Measurements from ENCODE around the gene ZNF823. TPM values are rescaled to one million over a fixed set of nuclear protein-coding genes. Genes with fewer than 3 reads are reported as not detected.

The ZNF823 gene
- total RNA-seq, 2 donors from 2014 or later = 3.5 to 5.9 TPM

DNA sequence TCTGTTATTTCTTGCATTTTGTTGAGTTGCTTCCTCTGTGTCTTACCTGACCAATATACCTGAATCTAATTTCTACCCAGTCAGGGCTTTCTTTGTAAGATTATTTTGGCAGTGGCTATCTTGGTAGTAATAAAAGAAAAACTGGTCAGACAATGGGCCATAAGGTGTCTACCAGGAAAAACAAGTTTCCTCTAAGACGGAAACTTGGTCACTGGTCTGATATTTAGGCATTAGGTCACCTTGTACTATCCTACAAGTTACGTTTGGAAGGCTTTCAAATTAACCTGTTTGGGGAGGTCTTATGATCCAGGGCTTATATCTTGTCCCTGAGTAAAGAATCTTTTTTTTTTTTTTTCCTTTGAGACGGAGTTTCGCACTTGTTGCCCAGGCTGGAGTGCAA lies 9.2 kb downstream of the ZNF823 start:
- TF ChIP-seq POLR2AphosphoS5 (IDR thresholded peaks at IDR 0.05) = peak; percentile 66
- TF ChIP-seq, protein P1, sequence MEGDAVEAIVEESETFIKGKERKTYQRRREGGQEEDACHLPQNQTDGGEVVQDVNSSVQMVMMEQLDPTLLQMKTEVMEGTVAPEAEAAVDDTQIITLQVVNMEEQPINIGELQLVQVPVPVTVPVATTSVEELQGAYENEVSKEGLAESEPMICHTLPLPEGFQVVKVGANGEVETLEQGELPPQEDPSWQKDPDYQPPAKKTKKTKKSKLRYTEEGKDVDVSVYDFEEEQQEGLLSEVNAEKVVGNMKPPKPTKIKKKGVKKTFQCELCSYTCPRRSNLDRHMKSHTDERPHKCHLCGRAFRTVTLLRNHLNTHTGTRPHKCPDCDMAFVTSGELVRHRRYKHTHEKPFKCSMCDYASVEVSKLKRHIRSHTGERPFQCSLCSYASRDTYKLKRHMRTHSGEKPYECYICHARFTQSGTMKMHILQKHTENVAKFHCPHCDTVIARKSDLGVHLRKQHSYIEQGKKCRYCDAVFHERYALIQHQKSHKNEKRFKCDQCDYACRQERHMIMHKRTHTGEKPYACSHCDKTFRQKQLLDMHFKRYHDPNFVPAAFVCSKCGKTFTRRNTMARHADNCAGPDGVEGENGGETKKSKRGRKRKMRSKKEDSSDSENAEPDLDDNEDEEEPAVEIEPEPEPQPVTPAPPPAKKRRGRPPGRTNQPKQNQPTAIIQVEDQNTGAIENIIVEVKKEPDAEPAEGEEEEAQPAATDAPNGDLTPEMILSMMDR (IDR thresholded peaks at IDR 0.05) = no peak
- no peaks in the 10 kb centered on the region for H3K27me3 ChIP-seq (replicated peaks; ENCODE audit: insufficient read depth)
- H3K9me3 ChIP-seq = no peaks in the 10 kb centered on the region
- H3K27ac ChIP-seq = peak overlapping the region; percentile 17 to 41
- WGBS = 80% methylated on average over 4 of the region's 4 CpGs
- no peaks in the 10 kb centered on the region for H3K4me1 ChIP-seq (replicated peaks)
- no peaks in the 10 kb centered on the region for H3K36me3 ChIP-seq
- peak; percentile 24 for DNase-seq (ENCODE audit: low spot score)
- intact Hi-C loops (cut with DNase I) = no loop called here
- H3K4me3 ChIP-seq = no peak overlapping the region

DNA sequence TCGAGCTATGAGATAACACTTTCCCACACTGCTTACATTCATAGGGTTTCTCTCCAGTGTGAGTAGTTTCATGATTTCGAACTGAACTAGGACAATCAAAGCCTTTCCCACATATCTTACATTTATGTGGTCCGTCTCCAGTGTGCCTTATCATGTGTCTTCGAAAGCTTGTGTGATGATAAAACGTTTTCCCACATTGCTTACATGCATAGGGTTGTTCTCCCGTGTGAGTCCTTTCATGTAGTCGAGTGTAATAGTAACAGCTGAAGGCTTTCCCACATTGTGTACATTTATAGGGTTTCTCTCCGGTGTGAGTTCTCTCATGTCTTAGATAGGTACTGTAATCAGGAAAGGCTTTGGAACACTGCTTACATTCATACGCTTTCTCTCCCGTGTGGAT lies 16.3 kb downstream of the ZNF823 start:
- 98% methylated on average over 10 of the region's 10 CpGs for WGBS
- H3K4me1 ChIP-seq (replicated peaks) = no peaks in the 10 kb centered on the region
- no peak overlapping the region for H3K4me3 ChIP-seq
- peaks cover 3 to 15% of the 10 kb centered on the region in 2 donors for H3K36me3 ChIP-seq
- TF ChIP-seq POLR2AphosphoS5 (IDR thresholded peaks at IDR 0.05) (no peak), POLR2A (IDR thresholded peaks at IDR 0.05) (no peak)
- TF ChIP-seq, protein P1 (IDR thresholded peaks at IDR 0.05) = no peak
- no peaks in the 10 kb centered on the region for H3K27me3 ChIP-seq (replicated peaks; ENCODE audit: insufficient read depth)
- DNase-seq (ENCODE audit: low spot score) = no peak
- no peak overlapping the region for H3K27ac ChIP-seq
- intact Hi-C loops (cut with DNase I) = no loop called here
- no peaks in the 10 kb centered on the region for H3K9me3 ChIP-seq

DNA sequence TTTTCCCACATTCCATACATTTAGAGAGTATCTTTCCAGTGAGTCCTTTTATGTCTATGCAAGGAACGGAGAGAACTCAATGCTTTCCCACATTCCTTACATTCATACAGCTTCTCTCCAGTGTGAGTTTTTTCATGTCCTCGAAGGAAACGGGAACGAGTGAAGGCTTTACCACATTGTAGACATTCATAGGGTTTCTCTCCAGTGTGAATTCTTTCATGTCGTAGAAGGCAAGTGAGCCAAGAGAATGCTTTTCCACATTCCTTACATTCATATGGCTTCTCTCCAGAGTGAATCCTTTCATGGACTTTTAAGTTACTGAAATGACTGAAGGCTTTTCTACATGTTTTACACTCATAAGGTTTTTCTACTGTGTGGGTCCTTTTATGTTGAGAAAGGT lies 17.1 kb downstream of the ZNF823 start:
- Histone ChIP-seq H3K4me3 (no peak overlapping the region), H3K9me3 (no peaks in the 10 kb centered on the region), H3K27me3 (replicated peaks; ENCODE audit: insufficient read depth) (no peaks in the 10 kb centered on the region), H3K27ac (no peak overlapping the region), H3K36me3 (peaks cover 3 to 15% of the 10 kb centered on the region in 2 donors), H3K4me1 (replicated peaks) (no peaks in the 10 kb centered on the region)
- no peak for DNase-seq (ENCODE audit: low spot score)
- WGBS = 74% methylated on average over 5 of the region's 5 CpGs
- TF ChIP-seq POLR2A (IDR thresholded peaks at IDR 0.05) (no peak), POLR2AphosphoS5 (IDR thresholded peaks at IDR 0.05) (no peak)
- TF ChIP-seq, protein P1 (IDR thresholded peaks at IDR 0.05) = no peak
- intact Hi-C loops (cut with DNase I) = no loop called here

DNA sequence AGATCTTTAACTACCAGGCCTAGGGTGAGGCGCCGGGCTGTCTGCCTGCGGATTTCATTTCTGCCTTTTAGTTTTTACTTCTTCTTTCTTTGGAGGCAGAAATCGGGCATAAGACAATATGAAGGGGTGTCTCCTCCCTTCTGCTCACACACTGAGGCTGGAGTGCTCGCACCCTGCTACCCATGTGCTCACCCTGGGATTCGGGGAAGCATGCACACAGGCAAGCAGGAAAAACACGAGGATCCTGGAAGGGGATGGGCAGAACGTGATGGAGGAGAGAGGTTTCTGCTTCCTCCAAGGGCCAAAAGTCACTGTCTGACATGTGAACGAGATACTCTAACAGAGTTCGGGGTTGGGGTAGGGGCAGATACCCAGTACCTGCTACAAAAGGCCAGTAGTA lies 28.4 kb downstream of the ZNF823 start:
- 83% methylated on average over 10 of the region's 10 CpGs for WGBS
- Histone ChIP-seq H3K4me3 (no peak overlapping the region), H3K36me3 (no peaks in the 10 kb centered on the region), H3K4me1 (replicated peaks) (no peaks in the 10 kb centered on the region), H3K27me3 (replicated peaks; ENCODE audit: insufficient read depth) (no peaks in the 10 kb centered on the region), H3K27ac (no peak overlapping the region), H3K9me3 (no peaks in the 10 kb centered on the region)
- TF ChIP-seq, protein P1 (IDR thresholded peaks at IDR 0.05) = no peak
- no peak for TF ChIP-seq POLR2A (IDR thresholded peaks at IDR 0.05)
- no peak for TF ChIP-seq POLR2AphosphoS5 (IDR thresholded peaks at IDR 0.05)
- no peak for DNase-seq (ENCODE audit: low spot score)
- intact Hi-C loops (cut with DNase I) = no loop called here

GRCh38 chr19:11708457-11708856 lies 30.3 kb downstream of the ZNF823 start:
- Histone ChIP-seq H3K36me3 (no peaks in the 10 kb centered on the region), H3K27ac (no peak overlapping the region), H3K9me3 (no peaks in the 10 kb centered on the region), H3K4me1 (replicated peaks) (no peaks in the 10 kb centered on the region), H3K4me3 (no peak overlapping the region), H3K27me3 (replicated peaks; ENCODE audit: insufficient read depth) (no peaks in the 10 kb centered on the region)
- WGBS = 58% methylated on average over 3 of the region's 3 CpGs
- DNase-seq (ENCODE audit: low spot score) = no peak
- TF ChIP-seq POLR2AphosphoS5 (IDR thresholded peaks at IDR 0.05) = no peak
- TF ChIP-seq, protein P1 (IDR thresholded peaks at IDR 0.05) = no peak
- TF ChIP-seq POLR2A (IDR thresholded peaks at IDR 0.05) = no peak
- intact Hi-C loops (cut with DNase I) = no loop called here
